Breast epithelium (tissue), 4 donors: ENCODE data around the gene RNF20. TPM values are rescaled to one million over a fixed set of nuclear protein-coding genes. Genes with fewer than 3 reads are reported as not detected.
"Not testable (repeated sequence)": the region's sequence is repeated elsewhere in the genome, so short reads cannot be mapped to it uniquely, and the experiment has no call there.

Source experiments
- DNase-seq, 2 donors: peaks; one replicate each; pipeline ENCODE4 v3.0.0-alpha.2; 2019; ENCODE audit warnings: low spot score in 2 of 2
- H3K27ac ChIP-seq, 2 donors: fragments of 200-600 bp; sonication (generic) in 1 of 2; one replicate each; pipeline ENCODE4 v1.5.1; 2016 to 2019; ENCODE audit warnings: mild to moderate bottlenecking in 1 of 2
- H3K27me3 ChIP-seq, 2 donors: fragments of 200-600 bp; sonication (generic) in 1 of 2; one replicate each; pipeline versions ENCODE4 v1.5.1 to v1.6.0; 2017 to 2019; ENCODE audit warnings: control low read depth in 1 of 2, mild to moderate bottlenecking in 1 of 2
- H3K36me3 ChIP-seq: fragments of 200-600 bp; one replicate; pipeline ENCODE4 v1.5.1; 2019
- H3K4me1 ChIP-seq, 2 donors: fragments of 200-600 bp; sonication (generic); one replicate each; pipeline ENCODE4 v1.5.1; 2016 to 2019; ENCODE audit warnings: control low read depth in 1 of 2
- H3K4me3 ChIP-seq, 3 donors: fragments of 200-600 bp; sonication (generic); 1 replicate in 2 of 3; 2 replicates in 1 of 3; pipeline ENCODE4 v1.5.1; 2016 to 2019; ENCODE audit warnings: mild to moderate bottlenecking in 3 of 3, moderate library complexity in 2 of 3
- H3K9me3 ChIP-seq, 2 donors: fragments of 200-600 bp; sonication (generic) in 1 of 2; one replicate each; pipeline ENCODE4 v1.5.1; 2016 to 2019; ENCODE audit warnings: control low read depth in 1 of 2
- POLR2A ChIP-seq: fragments of 450-650 bp; IDR thresholded peaks from one replicate; pipeline ENCODE4 v1.6.1; 2016; ENCODE audit warnings: antibody characterized with exemption, mild to moderate bottlenecking, moderate library complexity
- POLR2AphosphoS5 ChIP-seq, 3 donors: sonication (generic); formaldehyde crosslinking; IDR thresholded peaks; one replicate each; pipeline ENCODE4 v1.6.1; 2017; ENCODE audit warnings: antibody characterized with exemption in 3 of 3
- intact Hi-C: fragments of 100-400 bp; cut with DNase I; formaldehyde crosslinking; loops from one replicate; pipeline ENCODE4 v1.15.1; 2023; ENCODE audit warnings: low total_unique reads
- total RNA-seq, 3 donors: library from RNA; depleted of rRNA; stranded (reverse); fragments of >200 nt; gene quantifications; one replicate each; pipeline ENCODE4 v1.1.0, GENCODE V29; 2016
- TF ChIP-seq, protein P1 (sequence below), 3 donors: fragments of 450-650 bp; IDR thresholded peaks; one replicate each; pipeline ENCODE4 v1.5.1; 2016 to 2017; ENCODE audit warnings: antibody characterized with exemption in 3 of 3, mild to moderate bottlenecking in 3 of 3, moderate library complexity in 3 of 3

The RNF20 gene
- total RNA-seq, 3 donors from 2014 or later, result 24.6 to 31.5 (median 29.9) TPM

DNA sequence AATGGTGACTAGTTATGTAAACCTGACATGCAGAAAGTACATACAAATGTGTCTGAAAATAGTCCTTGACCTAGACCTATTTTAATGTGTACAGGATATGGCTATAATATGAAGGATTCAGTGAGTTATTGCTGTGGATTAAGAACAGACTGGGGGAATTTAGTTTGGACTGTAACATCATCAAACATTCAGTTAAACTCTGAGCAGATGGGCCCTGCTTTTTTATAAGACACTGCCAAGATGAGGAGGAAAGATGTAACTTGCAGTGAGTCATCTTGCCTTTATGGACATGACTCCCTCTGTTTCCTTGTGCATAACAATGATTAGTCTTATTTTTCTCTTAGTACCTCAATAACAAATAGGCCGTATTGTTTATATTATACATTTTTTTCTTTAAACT is 48.9 kb downstream of the RNF20 start:
- no peak overlapping the region for H3K4me3 ChIP-seq
- H3K36me3 ChIP-seq, result no peaks in the 10 kb centered on the region
- H3K9me3 ChIP-seq, result no peaks in the 10 kb centered on the region
- intact Hi-C loops, result no loop called here
- H3K27ac ChIP-seq, result no peak overlapping the region
- DNase-seq, result no peak
- TF ChIP-seq, protein P1, sequence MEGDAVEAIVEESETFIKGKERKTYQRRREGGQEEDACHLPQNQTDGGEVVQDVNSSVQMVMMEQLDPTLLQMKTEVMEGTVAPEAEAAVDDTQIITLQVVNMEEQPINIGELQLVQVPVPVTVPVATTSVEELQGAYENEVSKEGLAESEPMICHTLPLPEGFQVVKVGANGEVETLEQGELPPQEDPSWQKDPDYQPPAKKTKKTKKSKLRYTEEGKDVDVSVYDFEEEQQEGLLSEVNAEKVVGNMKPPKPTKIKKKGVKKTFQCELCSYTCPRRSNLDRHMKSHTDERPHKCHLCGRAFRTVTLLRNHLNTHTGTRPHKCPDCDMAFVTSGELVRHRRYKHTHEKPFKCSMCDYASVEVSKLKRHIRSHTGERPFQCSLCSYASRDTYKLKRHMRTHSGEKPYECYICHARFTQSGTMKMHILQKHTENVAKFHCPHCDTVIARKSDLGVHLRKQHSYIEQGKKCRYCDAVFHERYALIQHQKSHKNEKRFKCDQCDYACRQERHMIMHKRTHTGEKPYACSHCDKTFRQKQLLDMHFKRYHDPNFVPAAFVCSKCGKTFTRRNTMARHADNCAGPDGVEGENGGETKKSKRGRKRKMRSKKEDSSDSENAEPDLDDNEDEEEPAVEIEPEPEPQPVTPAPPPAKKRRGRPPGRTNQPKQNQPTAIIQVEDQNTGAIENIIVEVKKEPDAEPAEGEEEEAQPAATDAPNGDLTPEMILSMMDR (IDR thresholded peaks at IDR 0.05), result no peak
- no peak for TF ChIP-seq POLR2AphosphoS5 (IDR thresholded peaks at IDR 0.05)
- TF ChIP-seq POLR2A, result no peak
- no peaks in the 10 kb centered on the region for H3K27me3 ChIP-seq
- H3K4me1 ChIP-seq, result no peaks in the 10 kb centered on the region

DNA sequence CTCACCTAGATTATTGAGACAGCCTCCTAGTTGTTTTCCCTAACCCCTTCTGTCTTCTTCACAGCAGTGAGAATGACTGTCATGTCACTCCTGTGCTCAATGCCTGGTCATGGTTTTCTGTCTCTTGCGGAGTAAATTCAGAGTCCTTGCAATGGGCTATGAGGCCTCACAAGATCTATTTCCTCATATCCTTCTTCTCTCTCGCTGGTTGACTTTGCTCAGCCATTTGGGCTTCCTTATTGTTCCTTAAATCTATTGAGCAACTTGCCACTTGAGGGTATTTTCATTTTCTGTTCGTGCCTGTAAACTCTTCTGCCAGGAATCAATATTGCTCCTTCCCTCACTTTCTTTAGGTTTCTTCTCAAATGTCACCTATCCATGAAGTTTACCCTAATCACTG is 52.1 kb downstream of the RNF20 start:
- H3K9me3 ChIP-seq, result no peaks in the 10 kb centered on the region
- no peak for DNase-seq
- H3K4me3 ChIP-seq, result no peak overlapping the region
- no peaks in the 10 kb centered on the region for H3K27me3 ChIP-seq
- H3K27ac ChIP-seq, result no peak overlapping the region
- TF ChIP-seq POLR2AphosphoS5 (IDR thresholded peaks at IDR 0.05), result no peak
- TF ChIP-seq POLR2A, result no peak
- TF ChIP-seq, protein P1 (IDR thresholded peaks at IDR 0.05), result no peak
- no peaks in the 10 kb centered on the region for H3K4me1 ChIP-seq
- no peaks in the 10 kb centered on the region for H3K36me3 ChIP-seq
- intact Hi-C loops, result no loop called here

DNA sequence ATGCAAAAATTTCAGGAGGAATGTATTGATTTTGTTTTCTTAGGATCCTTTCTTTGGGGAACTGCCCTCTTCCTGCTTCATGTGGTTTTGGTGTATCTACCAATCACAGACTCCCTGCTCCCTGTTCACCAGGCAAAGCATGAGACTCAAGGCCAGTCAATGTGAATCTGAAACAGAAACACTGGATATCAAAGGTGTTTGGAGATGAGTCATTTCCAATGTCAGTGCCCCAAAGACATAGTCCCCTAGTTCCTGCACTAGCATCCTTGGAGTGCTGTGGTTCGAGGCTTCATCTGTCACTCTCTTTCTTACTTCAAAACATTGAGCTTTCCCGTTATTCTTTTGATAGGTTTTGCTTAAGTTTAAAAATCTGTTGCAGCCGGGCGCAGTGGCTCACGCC is 53.0 kb downstream of the RNF20 start:
- H3K27ac ChIP-seq, result no peak overlapping the region
- no peaks in the 10 kb centered on the region for H3K36me3 ChIP-seq
- DNase-seq, result no peak
- H3K4me1 ChIP-seq, result no peaks in the 10 kb centered on the region
- intact Hi-C loops, result no loop called here
- H3K9me3 ChIP-seq, result no peaks in the 10 kb centered on the region
- TF ChIP-seq, protein P1 (IDR thresholded peaks at IDR 0.05), result no peak
- TF ChIP-seq POLR2A (no peak), POLR2AphosphoS5 (IDR thresholded peaks at IDR 0.05) (no peak)
- no peak overlapping the region for H3K4me3 ChIP-seq
- H3K27me3 ChIP-seq, result no peaks in the 10 kb centered on the region

DNA sequence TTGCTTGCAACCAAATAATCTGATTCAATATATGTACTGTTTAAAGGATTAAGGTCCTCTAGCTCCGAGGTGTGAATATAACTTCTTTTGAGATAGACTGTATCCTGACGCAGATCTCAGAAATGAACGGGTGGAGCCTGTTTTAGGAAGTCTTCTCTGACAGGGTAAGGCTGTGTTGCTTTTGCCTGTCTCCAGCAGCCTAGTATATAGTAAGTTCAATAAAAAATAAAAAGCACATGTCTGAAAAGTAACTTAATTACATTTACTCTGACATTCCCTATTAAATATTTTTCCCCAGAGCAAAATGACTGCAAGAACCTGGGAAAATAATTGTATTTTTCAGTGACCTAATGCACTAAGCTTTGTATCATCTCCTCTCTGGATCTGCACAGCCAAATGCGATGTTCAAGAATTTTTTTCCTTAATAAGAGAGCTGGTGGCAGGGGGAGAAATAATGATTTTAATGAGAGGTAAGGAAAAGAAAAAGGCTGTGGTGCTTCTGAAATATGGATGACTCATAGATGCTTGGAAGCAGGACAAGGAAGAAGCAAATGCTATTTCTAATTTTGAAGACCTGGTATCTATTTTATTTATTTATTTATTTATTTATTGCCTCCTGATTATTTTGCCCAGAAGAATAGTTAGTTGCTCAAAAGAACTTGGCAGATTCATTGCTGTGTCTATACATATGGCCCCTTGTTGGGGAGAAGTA is 53.8 kb downstream of the RNF20 start:
- Histone ChIP-seq H3K27ac (no peak overlapping the region), H3K9me3 (no peaks in the 10 kb centered on the region), H3K36me3 (no peaks in the 10 kb centered on the region), H3K27me3 (no peaks in the 10 kb centered on the region), H3K4me3 (no peak overlapping the region), H3K4me1 (no peaks in the 10 kb centered on the region)
- no peak for TF ChIP-seq POLR2AphosphoS5 (IDR thresholded peaks at IDR 0.05)
- TF ChIP-seq, protein P1 (IDR thresholded peaks at IDR 0.05), result no peak
- TF ChIP-seq POLR2A, result no peak
- no peak for DNase-seq
- intact Hi-C loops, result no loop called here

DNA sequence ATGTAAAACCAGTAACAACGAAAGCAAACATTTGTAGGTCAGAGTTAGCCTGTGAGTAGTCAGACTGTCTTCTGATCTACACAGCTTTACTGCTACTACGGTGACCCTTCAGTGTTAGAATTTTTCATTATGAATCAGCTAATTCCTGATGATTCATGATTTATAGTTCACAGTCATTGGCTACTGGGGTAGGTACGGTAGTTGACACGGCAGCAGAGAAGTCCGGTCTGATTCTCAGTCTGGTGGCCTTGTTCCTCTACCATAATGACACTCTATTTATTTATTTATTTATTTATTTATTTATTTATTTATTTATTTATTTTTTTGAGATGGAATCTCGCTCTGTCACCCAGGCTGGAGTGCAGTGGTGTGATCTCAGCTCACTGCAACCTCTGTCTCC is 56.4 kb downstream of the RNF20 start:
- H3K4me1 ChIP-seq, H3K9me3 ChIP-seq, H3K36me3 ChIP-seq, H3K4me3 ChIP-seq, H3K27me3 ChIP-seq, H3K27ac ChIP-seq, DNase-seq, intact Hi-C loops: not testable (repeated sequence)
